NCI-H345 treated with DMSO at 0.1 percent for 48 hours (cell line): ENCODE measurements around the gene GAS2L3.

Source experiments
- DNase-seq: peaks from one replicate; lab custom pipeline; 2025; ENCODE audit not compliant: unreplicated experiment; lab: John Stamatoyannopoulos, UW

Gene GAS2L3

GRCh38 chr12:100656856-100657255 is 83.4 kb downstream of the GAS2L3 start:
- peak; percentile 22 for DNase-seq

- DNase-seq: no peak
Measured at GRCh38 chr12:100661300-100661951, 87.9 kb downstream of the GAS2L3 start.

GRCh38 chr12:100666588-100666987 is 93.1 kb downstream of the GAS2L3 start:
- no peak for DNase-seq

GRCh38 chr12:100668945-100669536 is 95.6 kb downstream of the GAS2L3 start:
- peak; percentile 66 for DNase-seq

GRCh38 chr12:100669922-100670321 is 96.4 kb downstream of the GAS2L3 start:
- DNase-seq: no peak

GRCh38 chr12:100671396-100672074 is 98.1 kb downstream of the GAS2L3 start:
- no peak for DNase-seq

- DNase-seq: no peak
Measured at GRCh38 chr12:100672075-100672592, 98.7 kb downstream of the GAS2L3 start.

- no peak for DNase-seq
Measured at GRCh38 chr12:100674036-100674888, 100.8 kb downstream of the GAS2L3 start.
